ENCODE results near the gene TALDO1.

Gene TALDO1

DNA sequence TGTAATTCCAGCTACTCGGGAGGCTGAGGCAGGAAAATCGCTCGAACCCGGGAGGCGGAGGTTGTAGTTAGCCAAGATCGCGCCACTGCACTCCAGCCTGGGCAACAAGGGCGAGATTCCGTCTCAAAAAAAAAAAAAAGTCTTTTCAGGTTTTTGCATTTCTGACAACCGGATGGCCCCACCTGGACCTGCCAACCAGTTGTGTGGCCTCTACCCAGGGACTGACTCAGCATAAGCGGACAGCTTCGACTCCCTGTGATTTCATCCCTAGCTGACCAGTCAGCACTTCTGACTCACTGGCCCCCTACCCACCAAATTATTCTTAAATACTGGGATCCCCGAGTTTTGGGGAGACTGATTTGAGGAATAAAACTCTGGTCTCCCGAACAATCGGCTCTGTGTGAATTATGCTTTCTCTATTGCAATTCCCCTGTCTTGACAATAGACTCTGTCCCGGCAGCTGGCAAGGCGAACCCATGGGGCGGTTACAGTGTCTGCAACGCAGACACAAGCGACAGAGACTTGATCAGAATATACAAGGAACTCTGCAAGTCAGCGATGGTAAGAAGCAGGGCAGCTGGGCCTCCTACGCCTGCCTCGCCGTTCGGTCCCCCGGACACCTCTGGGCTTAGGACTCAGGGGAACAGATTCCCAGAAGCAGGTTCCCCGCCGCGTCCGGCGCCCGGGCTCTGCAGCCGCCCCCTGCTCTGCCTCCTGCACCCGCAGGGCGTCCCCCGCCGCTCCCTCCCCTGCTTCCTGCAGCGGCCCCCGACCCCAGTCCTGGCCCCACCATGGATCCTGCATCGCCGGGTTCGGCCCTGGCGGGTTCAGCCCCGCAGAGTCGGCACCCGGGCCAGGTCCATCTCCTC is 741 bp upstream of the TALDO1 start:
- no peak for TF ChIP-seq TCF12 (IDR thresholded peaks at IDR 0.05; ENCODE audit: low read depth)
- no peak for TF ChIP-seq USF1 (IDR thresholded peaks at IDR 0.05)
- no peak for TF ChIP-seq CEBPB (IDR thresholded peaks at IDR 0.05)
- TF ChIP-seq YY1 (IDR thresholded peaks at IDR 0.05; ENCODE audit: low read depth): no peak
- TF ChIP-seq ZBTB7A (IDR thresholded peaks at IDR 0.05; ENCODE audit: low read depth): no peak
- TF ChIP-seq TEAD4 (IDR thresholded peaks at IDR 0.05): no peak
- no peak for TF ChIP-seq EP300 (IDR thresholded peaks at IDR 0.05; ENCODE audit: borderline replicate concordance)
- no peak for TF ChIP-seq REST (IDR thresholded peaks at IDR 0.05; ENCODE audit: low read depth)
- no peak for TF ChIP-seq NFIC (IDR thresholded peaks at IDR 0.05)
- no peak for TF ChIP-seq TAF1 (IDR thresholded peaks at IDR 0.05; ENCODE audit: low read depth)
- no peak for TF ChIP-seq FOXM1 (IDR thresholded peaks at IDR 0.05; ENCODE audit: borderline replicate concordance, low read depth)
- no peak for TF ChIP-seq EGR1 (IDR thresholded peaks at IDR 0.05)

GRCh38 chr11:748007-748359 is 719 bp downstream of the TALDO1 start:
- no peak for TF ChIP-seq YY1 (IDR thresholded peaks at IDR 0.05; ENCODE audit: low read depth)
- TF ChIP-seq EP300 (IDR thresholded peaks at IDR 0.05; ENCODE audit: borderline replicate concordance): no peak
- TF ChIP-seq USF1 (IDR thresholded peaks at IDR 0.05): 0 out of 2 replicates have a peak, but pooled peaks have one; percentile 18
- no peak for TF ChIP-seq TEAD4 (IDR thresholded peaks at IDR 0.05)
- peak; percentile 36; the same call in 1 of the 2 replicates for TF ChIP-seq REST (IDR thresholded peaks at IDR 0.05; ENCODE audit: low read depth)
- no peak for TF ChIP-seq ZBTB7A (IDR thresholded peaks at IDR 0.05; ENCODE audit: low read depth)
- no peak for TF ChIP-seq NFIC (IDR thresholded peaks at IDR 0.05)
- TF ChIP-seq MAX (IDR thresholded peaks at IDR 0.05): peak; percentile 97
- no peak for TF ChIP-seq RAD21 (IDR thresholded peaks at IDR 0.05; ENCODE audit: low read depth)
- no peak for TF ChIP-seq TCF12 (IDR thresholded peaks at IDR 0.05; ENCODE audit: low read depth)
- no peak for TF ChIP-seq CEBPB (IDR thresholded peaks at IDR 0.05)
- TF ChIP-seq CREB1 (IDR thresholded peaks at IDR 0.05; ENCODE audit: low read depth): no peak

GRCh38 chr11:749731-750130 is 2.5 kb downstream of the TALDO1 start:
- no peak for TF ChIP-seq MAX (IDR thresholded peaks at IDR 0.05)
- no peak for TF ChIP-seq EP300 (IDR thresholded peaks at IDR 0.05; ENCODE audit: borderline replicate concordance)
- TF ChIP-seq TEAD4 (IDR thresholded peaks at IDR 0.05): no peak
- no peak for TF ChIP-seq REST (IDR thresholded peaks at IDR 0.05; ENCODE audit: low read depth)
- no peak for TF ChIP-seq USF1 (IDR thresholded peaks at IDR 0.05)
- TF ChIP-seq YY1 (IDR thresholded peaks at IDR 0.05; ENCODE audit: low read depth): no peak
- TF ChIP-seq TAF1 (IDR thresholded peaks at IDR 0.05; ENCODE audit: low read depth): no peak
- TF ChIP-seq FOXM1 (IDR thresholded peaks at IDR 0.05; ENCODE audit: borderline replicate concordance, low read depth): no peak
- no peak for TF ChIP-seq NFIC (IDR thresholded peaks at IDR 0.05)

GRCh38 chr11:760236-760635 is 13.0 kb downstream of the TALDO1 start:
- TF ChIP-seq EGR1 (IDR thresholded peaks at IDR 0.05): no peak
- TF ChIP-seq CREB1 (IDR thresholded peaks at IDR 0.05; ENCODE audit: low read depth): no peak
- TF ChIP-seq MAX (IDR thresholded peaks at IDR 0.05): no peak
- TF ChIP-seq TCF12 (IDR thresholded peaks at IDR 0.05; ENCODE audit: low read depth): no peak
- no peak for TF ChIP-seq YY1 (IDR thresholded peaks at IDR 0.05; ENCODE audit: low read depth)
- TF ChIP-seq NFIC (IDR thresholded peaks at IDR 0.05): no peak
- TF ChIP-seq FOXM1 (IDR thresholded peaks at IDR 0.05; ENCODE audit: borderline replicate concordance, low read depth): no peak
- TF ChIP-seq USF1 (IDR thresholded peaks at IDR 0.05): no peak
- no peak for TF ChIP-seq CEBPB (IDR thresholded peaks at IDR 0.05)
- TF ChIP-seq TEAD4 (IDR thresholded peaks at IDR 0.05): no peak
- TF ChIP-seq EP300 (IDR thresholded peaks at IDR 0.05; ENCODE audit: borderline replicate concordance): no peak
- TF ChIP-seq ZBTB7A (IDR thresholded peaks at IDR 0.05; ENCODE audit: low read depth): no peak
- no peak for TF ChIP-seq TAF1 (IDR thresholded peaks at IDR 0.05; ENCODE audit: low read depth)
- no peak for TF ChIP-seq RAD21 (IDR thresholded peaks at IDR 0.05; ENCODE audit: low read depth)
- TF ChIP-seq REST (IDR thresholded peaks at IDR 0.05; ENCODE audit: low read depth): no peak

Data from Ishikawa (cell line).